GM12878 (cell line): ENCODE data around the gene BNC2. TPM values are rescaled to one million over a fixed set of nuclear protein-coding genes. Genes with fewer than 3 reads are reported as not detected.

ENCODE experiments used
- ATAC-seq: fragments of 200-7000 bp; cut with Tn5 transposase; 3 replicates; pipeline ENCODE4 v1.9.1; 2020; ENCODE audit warnings: mild to moderate bottlenecking, moderate library complexity
- BruUV-seq: library from RNA; stranded (reverse); fragments of 400-500 nt; replicated peaks from 2 replicates; lab custom pipeline; 2021; lab: Mats Ljungman, UMichigan
- CTCF ChIA-PET: fragments of 300-600 bp; sonication (Branson Sonifier 250); formaldehyde crosslinking; extraction: SDS; loops from one replicate; lab custom pipeline; 2021; ENCODE audit warnings: inconsistent platforms; lab: Yijun Ruan, JAX
- POLR2A ChIA-PET: fragments of 350-600 bp; formaldehyde crosslinking; extraction: SDS; loops from one replicate; lab custom pipeline; 2021; ENCODE audit warnings: inconsistent platforms; lab: Charles Lee
- RAD21 ChIA-PET: fragments of 300-600 bp; sonication (Branson Sonifier 250); formaldehyde crosslinking; loops from one replicate; lab custom pipeline; 2023; ENCODE audit warnings: antibody characterized with exemption; ENCODE audit not compliant: unreplicated experiment; lab: Charles Lee
- SMC1A ChIA-PET: fragments of 300-600 bp; sonication (Branson Sonifier 250); formaldehyde crosslinking; loops from one replicate; lab custom pipeline; 2023; ENCODE audit not compliant: unreplicated experiment, uncharacterized antibody; lab: Charles Lee
- DNase-seq: peaks from one replicate; pipeline ENCODE4 v3.0.0-alpha.2; 2011; ENCODE audit warnings: low read depth, low spot score
- FAIRE-seq: peaks from 3 replicates; lab custom pipeline; 2011; peaks lifted over from hg19 to GRCh38; lab: Jason Lieb, UNC
- H2AFZ ChIP-seq: 2 replicates; pipeline ENCODE4 v1.6.0; 2011; ENCODE audit warnings: low read depth, low read length, control low read depth; ENCODE audit not compliant: control insufficient read depth
- H3K27ac ChIP-seq: 2 replicates; pipeline ENCODE4 v1.5.1; 2011; ENCODE audit warnings: control low read depth; ENCODE audit not compliant: control insufficient read depth, insufficient read depth
- H3K27me3 ChIP-seq, 2 experiments: replicated peaks in 1 of 2; 2 replicates each; pipeline versions ENCODE4 v1.6.0 to v1.6.1; 2011; ENCODE audit warnings: low read length in 1 of 2; ENCODE audit not compliant: control insufficient read depth in 2 of 2, insufficient read depth in 2 of 2
- H3K36me3 ChIP-seq, 2 experiments: 2 replicates each; pipeline ENCODE4 v1.5.1; 2011; ENCODE audit warnings: low read length in 1 of 2; ENCODE audit not compliant: control insufficient read depth in 2 of 2, insufficient read depth in 2 of 2
- H3K4me1 ChIP-seq: 2 replicates; pipeline ENCODE4 v1.6.1; 2011; ENCODE audit warnings: mild to moderate bottlenecking, low read length, moderate library complexity, mixed read lengths; ENCODE audit not compliant: control insufficient read depth, insufficient read depth
- H3K4me2 ChIP-seq: 2 replicates; pipeline ENCODE4 v1.6.0; 2011; ENCODE audit warnings: control low read depth; ENCODE audit not compliant: control insufficient read depth, insufficient read depth
- H3K4me3 ChIP-seq: fragments of 200-600 bp; sonication (generic); 2 replicates; pipeline ENCODE4 v1.5.1; 2016
- H3K79me2 ChIP-seq: 2 replicates; pipeline ENCODE4 v1.6.0; 2011; ENCODE audit warnings: low read length; ENCODE audit not compliant: control insufficient read depth, insufficient read depth
- H3K9ac ChIP-seq: 2 replicates; pipeline ENCODE4 v1.8.0; 2011; ENCODE audit warnings: low read length, control low read depth, mixed read lengths; ENCODE audit not compliant: control insufficient read depth, insufficient read depth
- H3K9me3 ChIP-seq: replicated peaks from 3 replicates; pipeline ENCODE4 v1.5.1; 2011; ENCODE audit warnings: mild to moderate bottlenecking, low read length; ENCODE audit not compliant: control insufficient read depth, insufficient read depth
- H4K20me1 ChIP-seq: 2 replicates; pipeline ENCODE4 v1.6.0; 2011; ENCODE audit not compliant: control insufficient read depth, insufficient read depth
- BRCA1 ChIP-seq: IDR thresholded peaks from 2 replicates; pipeline ENCODE4 v1.6.1; 2011; ENCODE audit warnings: low read depth, low read length, improper control_type of control experiment
- CEBPB ChIP-seq, 2 experiments: fragments of 150-350 bp in 1 of 2; IDR thresholded peaks; 2 replicates each; pipeline ENCODE4 v1.6.1; 2012 to 2014; ENCODE audit warnings: low read depth in 2 of 2, low read length in 2 of 2, borderline replicate concordance in 1 of 2, inconsistent platforms in 1 of 2
- CHD1 ChIP-seq: IDR thresholded peaks from 2 replicates; pipeline ENCODE4 v1.6.1; 2012; ENCODE audit warnings: low read depth, low read length, improper control_type of control experiment
- FOXK2 ChIP-seq: fragments of 450-650 bp; IDR thresholded peaks from 2 replicates; pipeline ENCODE4 v1.6.1; 2017; ENCODE audit warnings: mild to moderate bottlenecking, moderate library complexity
- HDAC2 ChIP-seq: fragments of 200-600 bp; sonication (generic); IDR thresholded peaks from 2 replicates; pipeline ENCODE4 v1.6.1; 2017
- IKZF1 ChIP-seq: fragments of 450-650 bp; conservative IDR thresholded peaks from 2 replicates; pipeline ENCODE4 v1.6.1; 2017; ENCODE audit warnings: antibody characterized with exemption, mild to moderate bottlenecking
- PBX3 ChIP-seq: IDR thresholded peaks from 2 replicates; pipeline ENCODE4 v1.6.1; 2011; ENCODE audit warnings: mild to moderate bottlenecking, low read depth, low read length, moderate library complexity; ENCODE audit not compliant: insufficient replicate concordance
- RELA ChIP-seq: fragments of 450-650 bp; IDR thresholded peaks from 2 replicates; pipeline ENCODE4 v1.8.0; 2014; ENCODE audit warnings: borderline replicate concordance; ENCODE audit not compliant: partially characterized antibody
- SREBF1 ChIP-seq: IDR thresholded peaks from 2 replicates; pipeline ENCODE4 v1.6.1; 2012; ENCODE audit warnings: mild to moderate bottlenecking, low read length
- STAT3 ChIP-seq: IDR thresholded peaks from 2 replicates; pipeline ENCODE4 v1.6.1; 2011; ENCODE audit warnings: low read depth, low read length, improper control_type of control experiment
- TAF1 ChIP-seq: IDR thresholded peaks from 2 replicates; pipeline ENCODE4 v1.6.1; 2011; ENCODE audit warnings: mild to moderate bottlenecking, low read depth, low read length, borderline replicate concordance
- TCF12 ChIP-seq: IDR thresholded peaks from 2 replicates; pipeline ENCODE4 v1.6.1; 2011; ENCODE audit warnings: low read depth, mild to moderate bottlenecking, low read length
- ZBTB40 ChIP-seq: fragments of 450-650 bp; IDR thresholded peaks from 2 replicates; pipeline ENCODE4 v1.6.1; 2016; ENCODE audit warnings: mild to moderate bottlenecking, moderate library complexity, borderline replicate concordance
- ZNF217 ChIP-seq: fragments of 450-650 bp; IDR thresholded peaks from 2 replicates; pipeline ENCODE4 v1.6.1; 2017; ENCODE audit warnings: antibody characterized with exemption, mild to moderate bottlenecking
- WGBS: methylation state at CpG from one replicate; pipeline ENCODE4 v1.1.6; 2016; ENCODE audit warnings: low lambda C conversion rate; ENCODE audit not compliant: insufficient replicate concordance, insufficient coverage; ENCODE audit errors: missing lambda C conversion rate; 5-methylcytosine and 5-hydroxymethylcytosine counted together
- in situ Hi-C: fragments of 300-500 bp; cut with MboI; formaldehyde crosslinking; loops from 9 replicates; pipeline ENCODE4 v1.14.3; 2018; ENCODE audit warnings: mixed read lengths
- intact Hi-C: fragments of 100-400 bp; cut with micrococcal nuclease; formaldehyde crosslinking; loops from one replicate; pipeline ENCODE4 v1.14.2; 2022; ENCODE audit not compliant: unreplicated experiment
- polyA plus RNA-seq, 11 experiments: library from polyadenylated mRNA; depleted of rRNA in 4 of 11; unstranded in 6 of 11; stranded (reverse) in 5 of 11; fragments of >200 nt; fragmentation: Nextera tagmentation in 4 of 11; fragmentation: Illumina TruSeq in 1 of 11; extraction: Ambion mirVana in 4 of 11; extraction: Trizol in 1 of 11; gene quantifications; 1 replicate in 1 of 11; 2 replicates in 10 of 11; pipeline versions ENCODE4 v1.2.1 to v1.2.3, GENCODE V29; 2011 to 2016; ENCODE audit warnings: inconsistent platforms in 2 of 11, missing spikeins in 2 of 11, low read depth in 1 of 11
- total RNA-seq, 4 experiments: library from RNA; depleted of rRNA in 3 of 4; stranded (reverse); fragments of >200 nt in 3 of 4; fragmentation: Illumina TruSeq in 1 of 4; extraction: Trizol in 1 of 4; gene quantifications; 2 replicates each; pipeline versions ENCODE4 v1.2.1 to v1.2.3, GENCODE V29; 2013 to 2021

The BNC2 gene
- total and polyA plus RNA-seq, 10 of the 15 experiments (the other 5 are each of a cell fraction or from before 2014, with no cell fraction given), result 0.05 to 14.5 (median 0.26) TPM

DNA sequence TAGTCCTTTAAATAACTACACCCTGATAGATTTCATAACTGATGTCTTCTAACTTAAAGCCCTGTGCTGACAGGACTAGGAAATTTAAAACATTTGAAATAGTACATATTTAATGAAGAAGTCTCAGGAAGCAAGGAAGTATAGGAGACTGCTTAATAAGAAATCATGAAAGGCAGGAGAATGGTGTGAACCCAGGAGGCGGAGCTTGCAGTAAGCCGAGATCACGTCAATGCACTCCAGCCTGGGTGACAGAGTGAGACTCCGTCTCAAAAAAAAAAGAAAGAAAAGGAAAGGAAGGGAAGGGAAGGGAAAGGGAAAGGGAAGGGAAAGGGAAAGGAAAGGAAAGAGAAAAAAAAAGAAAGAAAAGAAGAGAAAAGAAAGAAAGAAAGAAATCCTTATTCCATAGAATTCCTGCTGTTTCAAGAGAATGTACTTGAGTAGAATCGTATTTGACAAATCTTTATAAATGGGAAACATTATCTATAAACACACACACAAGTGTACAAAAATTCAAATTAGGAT, 74.1 kb downstream of the BNC2 start:
- H3K4me1 ChIP-seq, result no peaks in the 10 kb centered on the region
- CTCF ChIA-PET, result no interaction called here
- no peaks in the 10 kb centered on the region for H3K27me3 ChIP-seq
- no peaks in the 10 kb centered on the region for H3K9me3 ChIP-seq
- no peak overlapping the region for H3K4me3 ChIP-seq
- POLR2A ChIA-PET, result no interaction called here
- in situ Hi-C loops (no loop called here), intact Hi-C loops (no loop called here)
- no peaks in the 10 kb centered on the region for H3K79me2 ChIP-seq
- ATAC-seq, result no peak
- no peak for TF ChIP-seq CHD1
- no peak for TF ChIP-seq BRCA1
- no peak for TF ChIP-seq TAF1
- TF ChIP-seq HDAC2, result no peak
- no peak for TF ChIP-seq ZNF217
- TF ChIP-seq IKZF1, result no peak
- no peak for TF ChIP-seq ZBTB40
- TF ChIP-seq STAT3, result no peak
- TF ChIP-seq RELA, result no peak
- no peak for TF ChIP-seq SREBF1
- TF ChIP-seq TCF12, result no peak
- TF ChIP-seq FOXK2, result no peak
- TF ChIP-seq CEBPB (IDR thresholded peaks at IDR 0.05; ENCODE audit: borderline replicate concordance in 1 of 2, low read depth in 2 of 2, low read length in 2 of 2), result no peak
- no peak for TF ChIP-seq PBX3
- no peak for FAIRE-seq
- WGBS, result 57% methylated on average over 5 of the region's 5 CpGs
- RAD21 ChIA-PET, result no interaction called here
- H3K27ac ChIP-seq, result no peak overlapping the region
- no peaks in the 10 kb centered on the region for H4K20me1 ChIP-seq
- no peaks in the 10 kb centered on the region for H3K36me3 ChIP-seq
- BruUV-seq, result no TSS peak
- DNase-seq, result no peak
- H3K9ac ChIP-seq, result no peak overlapping the region
- SMC1A ChIA-PET, result no interaction called here
- H2AFZ ChIP-seq, result no peak overlapping the region
- no peak overlapping the region for H3K4me2 ChIP-seq
